Measurements from ENCODE around the gene C17orf58. TPM values are rescaled to one million over a fixed set of nuclear protein-coding genes. Genes with fewer than 3 reads are reported as not detected.
A peak's percentile ranks its signal among the peaks of the same experiment; 100 is the strongest.

C17orf58 gene
- total and polyA plus RNA-seq, 9 of the 15 experiments (the other 6 are each of a cell fraction or from before 2014, with no cell fraction given): 8.6 to 37.4 (median 27.6) TPM

- TF ChIP-seq TFAP4 (CRISPR knock-in tag; IDR thresholded peaks at IDR 0.05; ENCODE audit: borderline replicate concordance) (peak; percentile 50; the same call in 1 of the 2 replicates), GMEB1 (CRISPR knock-in tag; IDR thresholded peaks at IDR 0.05) (peak; percentile 31; the same call in 1 of the 2 replicates), ZNF274 (IDR thresholded peaks at IDR 0.05; ENCODE audit: borderline replicate concordance, low read depth, low read length) (no peak), NCOA1 (IDR thresholded peaks at IDR 0.05; ENCODE audit: low read depth) (no peak), ELK1 (CRISPR knock-in tag; IDR thresholded peaks at IDR 0.05) (no peak), MYC (IDR thresholded peaks at IDR 0.05; ENCODE audit: low read depth, low read length) (no peak), MYC (CRISPR knock-in tag; IDR thresholded peaks at IDR 0.05; ENCODE audit: borderline replicate concordance, low read depth) (no peak), MAFG (tag; conservative IDR thresholded peaks at IDR 0.05) (no peak), LARP7 (IDR thresholded peaks at IDR 0.05) (no peak), ZNF263 (CRISPR knock-in tag; IDR thresholded peaks at IDR 0.05; ENCODE audit: borderline replicate concordance) (no peak), E2F6 (IDR thresholded peaks at IDR 0.05; ENCODE audit: borderline replicate concordance in 1 of 2, extremely low read depth in 1 of 2, insufficient read depth in 1 of 2, insufficient read length in 1 of 2, low read depth in 1 of 2, low read length in 1 of 2, poor library complexity in 1 of 2, severe bottlenecking in 1 of 2) (peak in 1 of 2 experiments; percentile 79), ZNF707 (CRISPR knock-in tag; conservative IDR thresholded peaks at IDR 0.05) (no peak), BACH1 (tag; IDR thresholded peaks at IDR 0.05) (peak; percentile 83), MCM2 (IDR thresholded peaks at IDR 0.05; ENCODE audit: low read depth) (no peak)
Measured at GRCh38 chr17:67993153-67993997, 2.9 kb downstream of the C17orf58 start (continued).
